Measurements from ENCODE around the gene CRTC2. TPM values are rescaled to one million over a fixed set of nuclear protein-coding genes. Genes with fewer than 3 reads are reported as not detected.
"Not testable (repeated sequence)": the region's sequence is repeated elsewhere in the genome, so short reads cannot be mapped to it uniquely, and the experiment has no call there.

The CRTC2 gene
- total RNA-seq: 100 to 1,000 TPM in 1 of 2 donors, 10 to 100 TPM in 1; 67.6 to 174 TPM

GRCh38 chr1:153958111-153958960 is at the start of gene CRTC2:
Gene CRTC2 (minus strand): TSS chr1:153958612. CDS start chr1:153958497, 115 bp downstream.
- Mint-ChIP-seq H3K36me3 (peaks cover 31 to 49% of the 10 kb centered on the region in 2 donors), H3K9me3 (no peaks in the 10 kb centered on the region), H3K27ac (peak within 1 kb of the TSS; percentile 94 to 98)
- ATAC-seq: peak; percentile 83 to 89
- DNase-seq (ENCODE audit: low spot score in 2 of 2): peak; percentile 94 to 96

GRCh38 chr1:154006136-154006535 is 47.7 kb upstream of the CRTC2 start:
- no peak overlapping the region for H3K27ac Mint-ChIP-seq
- no peak for DNase-seq (ENCODE audit: low spot score in 2 of 2)
- ATAC-seq: peak in 1 of 2 donors; percentile 48
- no peaks in the 10 kb centered on the region for H3K9me3 Mint-ChIP-seq
- no peaks in the 10 kb centered on the region for H3K36me3 Mint-ChIP-seq

- DNase-seq (ENCODE audit: low spot score in 2 of 2): no peak
- Mint-ChIP-seq H3K27ac (no peak overlapping the region), H3K9me3 (peaks cover 0 to 4% of the 10 kb centered on the region in 2 donors), H3K36me3 (peaks cover 4 to 6% of the 10 kb centered on the region in 2 donors)
- ATAC-seq: peak in 1 of 2 donors; percentile 23
These were observed 42.0 kb upstream of the CRTC2 start for GRCh38 chr1:154000420-154000819.

- not testable (repeated sequence) for H3K27ac Mint-ChIP-seq; H3K9me3 Mint-ChIP-seq; ATAC-seq; DNase-seq (ENCODE audit: low spot score in 2 of 2)
- H3K36me3 Mint-ChIP-seq: peaks cover 18 to 31% of the 10 kb centered on the region in 2 donors
These were observed 38.5 kb upstream of the CRTC2 start for GRCh38 chr1:153996882-153997281.

- no peak for ATAC-seq
- Mint-ChIP-seq H3K9me3 (peaks cover 0 to 9% of the 10 kb centered on the region in 2 donors), H3K27ac (no peak overlapping the region), H3K36me3 (peaks cover 31 to 43% of the 10 kb centered on the region in 2 donors)
- no peak for DNase-seq (ENCODE audit: low spot score in 2 of 2)
These were observed 37.2 kb upstream of the CRTC2 start for GRCh38 chr1:153995640-153996039.

GRCh38 chr1:153995202-153995601 is 36.8 kb upstream of the CRTC2 start:
- ATAC-seq (no peak), DNase-seq (ENCODE audit: low spot score in 2 of 2) (no peak)
- Mint-ChIP-seq H3K36me3 (peaks cover 35 to 48% of the 10 kb centered on the region in 2 donors), H3K9me3 (peaks cover 3 to 9% of the 10 kb centered on the region in 2 donors), H3K27ac (peak overlapping the region in 1 of 2 donors; percentile 44)

GRCh38 chr1:153991806-153992205 is 33.4 kb upstream of the CRTC2 start:
- peaks cover 3 to 9% of the 10 kb centered on the region in 2 donors for H3K9me3 Mint-ChIP-seq
- peak overlapping the region; percentile 97 for H3K27ac Mint-ChIP-seq
- peaks cover 36 to 49% of the 10 kb centered on the region in 2 donors for H3K36me3 Mint-ChIP-seq
- ATAC-seq: no peak
- no peak for DNase-seq (ENCODE audit: low spot score in 2 of 2)

- no peak for DNase-seq (ENCODE audit: low spot score in 2 of 2)
- Mint-ChIP-seq H3K9me3 (peaks cover 3 to 9% of the 10 kb centered on the region in 2 donors), H3K27ac (peak overlapping the region; percentile 97), H3K36me3 (peaks cover 36 to 49% of the 10 kb centered on the region in 2 donors)
- ATAC-seq: no peak
These were observed 32.8 kb upstream of the CRTC2 start for GRCh38 chr1:153991151-153991630.

- Mint-ChIP-seq H3K36me3 (peaks cover 35 to 45% of the 10 kb centered on the region in 2 donors), H3K27ac (peak within 1 kb of the TSS; percentile 97), H3K9me3 (peaks cover 3 to 8% of the 10 kb centered on the region in 2 donors)
- ATAC-seq: peak; percentile 88 to 91
- peak; percentile 85 to 90 for DNase-seq (ENCODE audit: low spot score in 2 of 2)
These were observed 32.2 kb upstream of the CRTC2 start, which contains the start of gene RPS27 for GRCh38 chr1:153990468-153991150. Gene RPS27 (plus strand): TSS chr1:153990762. CDS start chr1:153990797, 35 bp downstream.

- DNase-seq (ENCODE audit: low spot score in 2 of 2): no peak
- peak overlapping the region in 1 of 2 donors; percentile 91 for H3K27ac Mint-ChIP-seq
- peaks cover 1 to 3% of the 10 kb centered on the region in 2 donors for H3K9me3 Mint-ChIP-seq
- H3K36me3 Mint-ChIP-seq: peaks cover 26% of the 10 kb centered on the region in 2 donors
- ATAC-seq: no peak
These were observed 29.2 kb upstream of the CRTC2 start for GRCh38 chr1:153987621-153988020.

GRCh38 chr1:153985941-153986761 is 27.7 kb upstream of the CRTC2 start, which contains the start of gene RAB13:
Gene RAB13 (minus strand): TSS chr1:153986339. CDS start chr1:153986236, 103 bp downstream.
- Mint-ChIP-seq H3K36me3 (peaks cover 11% of the 10 kb centered on the region in 2 donors), H3K9me3 (peaks cover 0 to 3% of the 10 kb centered on the region in 2 donors), H3K27ac (peak within 1 kb of the TSS; percentile 91 to 95)
- peak in 1 of 2 donors; percentile 5 for ATAC-seq
- no peak for DNase-seq (ENCODE audit: low spot score in 2 of 2)

GRCh38 chr1:153985341-153985912 is 27.0 kb upstream of the CRTC2 start:
- ATAC-seq (peak; percentile 42 to 62), DNase-seq (ENCODE audit: low spot score in 2 of 2) (no peak)
- peaks cover 0 to 3% of the 10 kb centered on the region in 2 donors for H3K9me3 Mint-ChIP-seq
- peaks cover 4% of the 10 kb centered on the region in 2 donors for H3K36me3 Mint-ChIP-seq
- peak overlapping the region; percentile 91 to 95 for H3K27ac Mint-ChIP-seq

- H3K9me3 Mint-ChIP-seq: no peaks in the 10 kb centered on the region
- ATAC-seq (no peak), DNase-seq (ENCODE audit: low spot score in 2 of 2) (no peak)
- H3K27ac Mint-ChIP-seq: no peak overlapping the region
- no peaks in the 10 kb centered on the region for H3K36me3 Mint-ChIP-seq
These were observed 25.9 kb upstream of the CRTC2 start for GRCh38 chr1:153984123-153984894.

- not testable (repeated sequence) for H3K27ac Mint-ChIP-seq; H3K9me3 Mint-ChIP-seq; ATAC-seq; DNase-seq (ENCODE audit: low spot score in 2 of 2)
- peaks cover 4 to 15% of the 10 kb centered on the region in 2 donors for H3K36me3 Mint-ChIP-seq
These were observed 23.3 kb upstream of the CRTC2 start for GRCh38 chr1:153981735-153982134.

- H3K9me3 Mint-ChIP-seq, ATAC-seq: not testable (repeated sequence)
- peak overlapping the region; percentile 36 to 95 for H3K27ac Mint-ChIP-seq
These were observed 20.7 kb upstream of the CRTC2 start for GRCh38 chr1:153979091-153979490.

More at GRCh38 chr1:153979091-153979490, 20.7 kb upstream of the CRTC2 start:
- not testable (repeated sequence) for DNase-seq (ENCODE audit: low spot score in 2 of 2)
- H3K36me3 Mint-ChIP-seq: peaks cover 19 to 30% of the 10 kb centered on the region in 2 donors

Measured in activated naive CD4-positive, alpha-beta T cell treated with anti-CD3 and anti-CD28 coated beads, Interleukin-2, amount 50 U/mL, for 72 hours (primary cell).